Midbrain (tissue), 1 donor: ENCODE results near the gene BOD1.
"Not testable (repeated sequence)": the region's sequence is repeated elsewhere in the genome, so short reads cannot be mapped to it uniquely, and the experiment has no call there.

ENCODE experiments used
- DNase-seq: peaks from one replicate; lab custom pipeline; 2025; lab: John Stamatoyannopoulos, UW

Gene BOD1

DNA sequence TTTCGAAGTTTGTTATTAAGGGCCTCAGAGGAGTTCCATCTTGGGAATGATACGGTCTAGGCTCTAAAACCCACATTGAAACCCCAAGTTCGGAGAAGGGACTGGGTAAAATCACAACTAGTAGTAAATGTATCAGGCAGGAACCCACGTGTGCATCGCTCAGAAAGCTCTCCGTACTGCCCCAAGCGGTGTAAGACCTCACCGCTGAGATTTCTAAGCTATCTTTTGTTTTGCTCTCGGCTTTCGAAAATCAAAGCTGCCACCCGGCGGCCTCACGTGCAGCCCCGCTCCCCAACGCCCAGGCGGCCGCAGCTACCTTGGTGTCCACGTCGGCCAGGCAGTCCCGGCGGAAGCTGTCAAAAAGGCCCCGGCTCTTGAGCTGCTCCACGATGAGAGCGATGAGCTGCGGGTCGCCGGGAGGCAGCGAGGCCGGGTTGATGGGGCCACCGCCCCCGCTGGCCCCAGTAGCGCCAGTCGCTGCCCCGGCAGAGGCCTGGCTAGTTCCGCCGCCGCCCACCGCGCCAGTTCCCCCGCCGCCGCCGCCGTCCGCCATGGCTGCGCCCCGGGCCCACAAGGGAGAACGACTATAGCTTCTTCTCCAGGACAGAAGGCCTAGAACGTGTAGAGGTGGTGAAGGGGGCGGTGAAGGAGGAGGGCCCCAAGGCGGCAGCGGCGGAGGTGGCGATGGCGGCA, 420 bp downstream of the BOD1 start:
- DNase-seq = peak; percentile 55

DNA sequence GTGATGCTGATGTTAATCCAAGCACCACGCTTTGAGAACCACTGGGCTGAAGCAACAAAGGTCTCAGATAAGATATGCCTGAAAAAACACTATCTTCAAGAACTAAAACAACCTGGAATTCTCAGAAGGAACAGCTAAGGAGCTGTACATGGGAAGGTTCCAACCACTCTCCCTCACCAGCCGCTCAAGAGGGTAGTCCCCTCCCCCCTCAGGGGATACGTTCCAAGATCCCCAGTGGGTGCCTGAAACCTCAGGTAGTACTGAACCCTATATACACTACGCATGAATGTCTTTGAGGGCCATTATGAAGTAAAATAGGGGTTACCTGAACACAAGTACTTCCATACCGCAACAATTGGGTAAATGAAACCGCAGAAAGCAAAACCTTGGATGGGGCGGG, 1.9 kb downstream of the BOD1 start:
- no peak for DNase-seq

GRCh38 chr5:173613433-173614159, 2.9 kb downstream of the BOD1 start:
- DNase-seq = no peak

DNA sequence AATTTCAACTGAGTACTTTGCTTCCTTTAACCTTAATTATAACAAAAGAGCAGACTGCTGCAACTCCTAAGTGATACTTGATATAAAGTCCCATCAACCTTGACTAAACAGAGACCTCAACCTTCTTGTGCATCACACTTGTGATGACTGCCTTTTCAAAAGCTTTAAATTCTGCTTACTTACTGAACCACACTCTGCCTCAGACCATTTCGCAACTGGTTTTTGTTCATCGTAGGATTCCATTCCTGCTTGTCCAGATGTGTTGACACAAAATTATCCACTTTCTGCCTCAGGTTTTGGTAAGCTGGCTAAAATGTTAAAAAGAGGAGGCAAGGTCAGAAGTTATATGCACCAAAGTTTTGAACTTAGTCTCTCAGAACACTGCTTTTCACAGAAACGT, 3.5 kb downstream of the BOD1 start:
- no peak for DNase-seq

- no peak for DNase-seq
Observed at GRCh38 chr5:173611706-173612105, 4.7 kb downstream of the BOD1 start.

DNA sequence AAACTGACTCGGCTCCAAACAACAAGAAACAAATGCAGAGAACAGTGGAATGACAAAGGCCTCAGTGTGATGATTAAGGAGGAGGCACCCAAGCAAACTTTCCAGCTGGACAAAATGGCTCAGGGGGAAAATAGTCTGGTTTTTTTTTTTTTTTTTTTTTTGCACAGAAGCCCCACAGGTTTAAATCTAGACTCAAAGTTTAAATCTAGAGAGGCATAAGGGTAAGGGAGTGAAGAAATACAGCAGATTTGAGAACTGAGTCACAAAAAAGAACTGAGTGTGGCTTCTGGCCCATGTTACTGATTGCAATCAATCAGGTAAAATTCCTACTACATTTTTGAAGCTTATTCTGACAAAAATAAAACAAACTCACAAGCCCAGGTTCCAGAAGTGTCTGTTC, 12.3 kb downstream of the BOD1 start:
- no peak for DNase-seq

- no peak for DNase-seq
Observed at GRCh38 chr5:173602423-173602822, 14.0 kb downstream of the BOD1 start.

DNA sequence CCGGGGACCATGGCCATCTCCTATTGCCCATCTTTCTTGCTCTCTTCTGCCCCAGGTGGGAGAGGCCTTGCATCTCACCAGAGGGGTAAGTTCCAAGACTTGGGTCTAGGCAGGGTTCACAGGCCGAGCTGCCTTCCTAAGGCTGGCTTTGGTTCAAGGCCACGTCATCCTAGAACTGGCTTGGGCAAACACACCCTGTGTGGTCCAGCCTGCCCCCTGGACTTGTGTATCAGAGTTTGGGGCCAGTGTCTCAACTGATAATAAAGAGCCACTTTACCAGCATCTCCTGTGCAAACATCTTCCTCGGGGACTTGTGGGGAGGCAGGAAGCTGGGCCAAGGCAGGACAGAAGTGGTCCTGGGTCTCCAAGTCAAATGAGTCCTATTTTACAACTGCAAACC, 17.8 kb downstream of the BOD1 start:
- no peak for DNase-seq

GRCh38 chr5:173597304-173597703, 19.1 kb downstream of the BOD1 start:
- DNase-seq = no peak

GRCh38 chr5:173595841-173596240, 20.6 kb downstream of the BOD1 start:
- no peak for DNase-seq

DNA sequence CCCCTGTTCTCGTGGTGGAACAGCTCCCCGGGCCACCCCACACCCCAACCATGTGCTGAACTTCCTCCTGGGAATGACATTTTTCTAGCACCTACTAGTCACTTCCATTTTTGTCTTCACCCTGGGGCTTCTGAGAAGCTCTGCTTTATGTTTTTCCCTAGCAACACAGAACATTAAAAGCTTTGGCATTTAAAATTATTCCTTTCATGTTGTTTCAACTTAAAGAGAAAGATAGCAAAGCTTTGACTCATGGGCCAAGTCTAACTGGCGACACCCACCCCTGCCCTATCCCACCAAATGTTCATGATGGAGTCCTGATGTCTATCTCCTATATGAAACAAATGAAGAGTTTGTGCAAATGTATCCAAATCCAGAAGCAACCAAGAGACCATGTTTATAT, 22.4 kb downstream of the BOD1 start:
- DNase-seq = no peak

- no peak for DNase-seq
Observed at GRCh38 chr5:173592050-173592669, 24.3 kb downstream of the BOD1 start.

DNA sequence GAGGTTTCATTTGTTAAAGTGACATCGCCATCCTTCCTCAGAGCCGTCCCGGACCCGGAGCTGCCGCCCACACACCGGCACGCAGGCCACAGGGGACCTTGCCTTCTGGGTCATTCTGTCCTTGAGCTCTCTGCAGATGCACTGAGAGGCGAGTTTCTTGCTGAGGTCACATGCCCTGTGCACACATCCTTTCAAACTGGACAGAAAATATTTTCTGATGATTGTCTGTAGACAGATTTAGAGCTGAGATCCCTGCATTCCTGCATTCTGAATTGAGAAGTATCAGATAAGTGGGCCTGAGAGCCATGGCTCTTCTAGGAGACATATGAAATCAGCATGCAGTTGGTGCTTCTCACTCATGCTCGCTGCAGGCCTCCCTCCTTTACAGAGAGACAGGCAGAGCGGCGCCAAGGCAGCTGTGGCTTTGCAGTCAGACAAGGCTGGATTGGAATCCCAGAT, 25.4 kb downstream of the BOD1 start:
- peak; percentile 5 for DNase-seq

GRCh38 chr5:173590436-173591055, 25.9 kb downstream of the BOD1 start:
- no peak for DNase-seq

- DNase-seq = not testable (repeated sequence)
Observed at GRCh38 chr5:173586133-173586532, 30.3 kb downstream of the BOD1 start.

DNA sequence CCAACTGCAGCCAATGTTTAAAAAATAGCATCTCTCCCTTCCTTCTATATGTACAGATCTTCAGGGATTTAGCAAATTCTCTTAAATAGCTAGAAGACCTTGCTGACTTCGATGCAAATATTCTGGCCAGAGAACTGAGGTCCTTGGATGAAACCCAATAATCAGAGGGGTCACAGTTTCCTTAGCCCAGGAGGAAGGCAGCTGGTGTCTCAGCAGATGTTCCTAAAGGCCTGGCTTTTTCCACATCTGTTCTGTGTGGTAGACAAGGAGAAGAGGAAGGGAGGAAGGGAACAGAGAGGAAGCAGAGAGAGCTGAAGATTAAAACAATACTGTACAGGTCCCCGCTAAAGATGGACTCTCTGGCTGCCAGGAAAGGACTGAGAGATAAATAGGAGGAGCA, 33.1 kb downstream of the BOD1 start:
- DNase-seq = no peak

DNA sequence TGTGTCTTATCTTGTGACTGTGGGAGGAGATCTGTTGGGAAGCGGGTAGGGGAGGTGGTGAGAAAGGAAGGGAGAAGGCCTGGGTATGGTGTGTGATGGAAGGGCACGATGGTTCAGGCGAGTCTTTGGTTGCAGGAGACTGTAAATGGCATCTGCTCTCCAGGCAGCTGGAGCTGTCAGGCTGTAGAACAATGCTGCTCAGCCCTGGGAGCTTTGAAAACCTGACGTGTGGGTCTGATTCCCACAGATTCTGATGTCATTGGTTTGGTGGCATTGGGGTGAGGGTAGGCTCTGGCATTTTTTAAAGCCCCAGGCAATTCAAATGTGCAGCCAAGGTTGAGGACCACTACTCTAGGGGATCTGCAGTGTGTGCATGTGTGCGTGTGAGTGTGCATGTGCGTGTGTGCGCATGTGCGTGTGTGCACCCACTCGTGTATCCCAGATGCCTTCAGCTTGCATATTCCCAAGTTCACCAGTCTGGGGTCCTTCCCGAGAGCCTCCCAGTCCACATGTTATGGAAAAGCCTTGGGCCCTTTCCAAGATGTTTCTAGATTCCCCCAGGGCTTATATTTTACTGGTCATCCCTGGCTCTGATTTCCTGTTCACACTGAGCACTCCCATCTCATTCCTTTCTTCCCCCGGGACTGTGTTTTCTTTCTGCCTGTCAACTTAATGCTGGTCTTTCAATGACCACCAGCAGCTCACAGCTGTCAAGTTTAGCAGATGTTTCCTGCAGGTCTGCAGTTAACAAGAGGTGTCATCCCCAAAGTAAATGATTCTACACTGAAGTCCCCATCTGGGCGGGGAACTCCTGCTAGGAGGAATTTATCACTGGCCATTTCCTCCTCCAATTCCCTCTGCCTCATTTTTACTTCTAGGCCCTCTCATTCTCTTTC, 34.0 kb downstream of the BOD1 start:
- no peak for DNase-seq

DNA sequence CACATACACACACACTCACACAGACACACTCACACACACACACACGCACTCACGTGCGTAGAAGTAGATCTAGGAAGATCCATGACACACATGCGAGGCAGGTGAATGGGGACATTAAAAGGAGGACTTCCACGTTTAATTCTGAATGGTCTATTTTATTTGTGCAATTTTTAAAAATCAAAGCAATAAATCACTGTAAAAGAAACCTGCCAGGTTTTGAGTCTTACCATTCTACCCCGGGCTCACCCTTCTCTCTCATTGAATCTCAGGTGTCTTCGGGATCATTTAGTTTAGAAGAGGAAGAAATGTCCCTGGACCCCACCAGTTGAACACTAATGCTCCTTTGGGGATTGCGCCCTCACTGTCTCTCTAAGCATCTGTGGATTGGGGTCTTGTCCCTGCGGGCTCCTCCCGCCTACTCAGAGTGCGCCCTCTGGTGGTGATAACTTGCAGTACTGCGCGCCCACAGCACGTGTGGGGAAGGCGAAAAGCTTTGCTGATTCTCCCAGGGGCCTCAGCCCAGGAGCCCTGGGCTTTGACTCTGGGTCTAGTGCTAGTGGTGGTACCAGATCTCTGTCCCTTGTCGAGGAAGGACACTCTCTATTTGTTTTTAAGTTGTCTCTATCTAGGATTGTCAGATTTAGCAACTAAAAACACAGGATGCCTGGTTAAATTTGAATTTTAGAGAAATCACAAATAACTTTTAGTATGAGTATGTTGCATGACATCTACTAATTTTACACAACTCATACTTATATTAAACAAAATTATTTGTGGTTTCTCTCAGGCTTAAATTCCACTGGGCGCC, 34.8 kb downstream of the BOD1 start:
- DNase-seq = peak; percentile 31

DNA sequence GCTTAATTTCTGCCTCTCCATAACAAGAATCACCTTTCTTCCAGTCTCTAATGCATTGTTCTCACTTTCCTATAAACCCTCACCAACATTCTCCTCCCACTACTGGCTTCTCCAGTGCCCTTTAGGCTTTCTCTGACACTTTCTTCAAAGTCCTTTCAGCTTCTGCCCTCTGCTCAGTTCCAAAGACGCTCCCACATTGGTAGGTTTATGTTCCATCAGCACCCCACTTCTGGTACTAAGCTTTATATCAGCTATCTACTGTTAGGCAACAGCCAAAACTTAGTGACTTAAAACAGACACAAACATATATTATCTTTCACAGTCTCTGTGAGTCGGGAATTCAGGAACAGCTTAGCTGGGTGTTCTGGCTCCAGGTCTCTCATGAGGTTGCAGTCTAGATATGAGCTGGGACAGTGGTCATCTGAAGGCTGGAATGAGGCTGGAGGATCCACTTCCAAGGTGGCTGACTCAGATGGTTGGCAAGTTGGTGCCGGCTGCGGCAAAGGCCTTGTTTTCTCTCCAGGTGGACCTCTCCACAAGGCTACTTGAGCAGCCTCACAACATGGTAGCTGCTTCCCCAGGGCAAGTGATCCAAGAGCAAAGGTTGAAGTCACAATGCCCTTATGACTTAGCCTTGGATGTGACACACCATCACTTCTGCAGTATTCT, 37.4 kb downstream of the BOD1 start:
- no peak for DNase-seq

- no peak for DNase-seq
Observed at GRCh38 chr5:173577817-173578216, 38.6 kb downstream of the BOD1 start.
